Esophagus (tissue), 2 donors: ENCODE results near the gene CRYL1. TPM values are rescaled to one million over a fixed set of nuclear protein-coding genes. Genes with fewer than 3 reads are reported as not detected.

Experiments used
- H3K27ac ChIP-seq, 2 donors: one replicate each; pipeline ENCODE4 v1.5.1; 2013; ENCODE audit warnings: low read depth in 2 of 2, mild to moderate bottlenecking in 2 of 2, inconsistent platforms in 1 of 2, low read length in 1 of 2, moderate library complexity in 1 of 2
- H3K27me3 ChIP-seq, 2 donors: one replicate each; pipeline ENCODE4 v1.6.1; 2013; ENCODE audit warnings: low read length in 2 of 2, control low read depth in 1 of 2, mild to moderate bottlenecking in 1 of 2; ENCODE audit not compliant: insufficient read depth in 2 of 2, control insufficient read depth in 1 of 2
- H3K36me3 ChIP-seq, 2 donors: one replicate each; pipeline ENCODE4 v1.6.1; 2013; ENCODE audit warnings: low read length in 1 of 2; ENCODE audit not compliant: control insufficient read depth in 2 of 2, insufficient read depth in 2 of 2
- H3K4me1 ChIP-seq, 2 donors: one replicate each; pipeline ENCODE4 v1.6.1; 2013; ENCODE audit warnings: low read length in 1 of 2; ENCODE audit not compliant: control insufficient read depth in 2 of 2, insufficient read depth in 2 of 2
- H3K4me3 ChIP-seq, 2 donors: one replicate each; pipeline ENCODE4 v1.5.1; 2013; ENCODE audit warnings: low read length in 2 of 2, mild to moderate bottlenecking in 2 of 2, low read depth in 1 of 2, moderate library complexity in 1 of 2
- H3K9me3 ChIP-seq, 2 donors: one replicate each; pipeline ENCODE4 v1.6.1; 2013; ENCODE audit warnings: mild to moderate bottlenecking in 2 of 2, low read depth in 1 of 2, low read length in 1 of 2, moderate library complexity in 1 of 2; ENCODE audit not compliant: control insufficient read depth in 2 of 2, insufficient read depth in 1 of 2
- WGBS, 2 donors: extraction: QIAGEN DNeasy Blood & Tissue Kit; methylation state at CpG; one replicate each; pipeline ENCODE4 v1.1.7; 2013; 5-methylcytosine and 5-hydroxymethylcytosine counted together
- polyA plus RNA-seq, 2 donors: library from polyadenylated mRNA; stranded (reverse); fragments of 200-250 nt; gene quantifications; one replicate each; pipeline ENCODE4 v1.2.3, GENCODE V29; 2013
- donor health status: healthy with polysubstance abuse.
- donor health status: Bipolar disorder and iron deficiency.

Gene CRYL1
- polyA plus RNA-seq, 2 donors, result 12.6 to 21.6 TPM

- Histone ChIP-seq H3K27me3 (no peaks in the 10 kb centered on the region), H3K9me3 (no peaks in the 10 kb centered on the region), H3K4me1 (peaks cover 5 to 27% of the 10 kb centered on the region in 2 donors), H3K36me3 (peaks cover 0 to 2% of the 10 kb centered on the region in 2 donors), H3K27ac (peak overlapping the region in 1 of 2 donors; percentile 77), H3K4me3 (no peak overlapping the region)
- 49 to 70% methylated on average over 7 of the region's 7 CpGs for WGBS, 2 donors
Observed at GRCh38 chr13:20425819-20426219, 99.8 kb downstream of the CRYL1 start.

- Histone ChIP-seq H3K4me3 (no peak overlapping the region), H3K27me3 (no peaks in the 10 kb centered on the region), H3K27ac (no peak overlapping the region), H3K36me3 (peaks cover 0 to 2% of the 10 kb centered on the region in 2 donors), H3K4me1 (peaks cover 5 to 24% of the 10 kb centered on the region in 2 donors), H3K9me3 (no peaks in the 10 kb centered on the region)
- WGBS, 2 donors, result 65 to 77% methylated on average over 12 of the region's 12 CpGs
Observed at GRCh38 chr13:20424949-20425348, 100.7 kb downstream of the CRYL1 start.

- peaks cover 0 to 1% of the 10 kb centered on the region in 2 donors for H3K36me3 ChIP-seq
- no peak overlapping the region for H3K4me3 ChIP-seq
- 76 to 82% methylated on average over 8 of the region's 8 CpGs for WGBS, 2 donors
- no peak overlapping the region for H3K27ac ChIP-seq
- H3K4me1 ChIP-seq, result peaks cover 4 to 20% of the 10 kb centered on the region in 2 donors
- no peaks in the 10 kb centered on the region for H3K9me3 ChIP-seq
- H3K27me3 ChIP-seq, result no peaks in the 10 kb centered on the region
Observed at GRCh38 chr13:20424559-20424852, 101.2 kb downstream of the CRYL1 start.

GRCh38 chr13:20422362-20422761, 103.3 kb downstream of the CRYL1 start:
- WGBS, 2 donors, result 62 to 73% methylated on average over 4 of the region's 4 CpGs
- Histone ChIP-seq H3K36me3 (no peaks in the 10 kb centered on the region), H3K9me3 (no peaks in the 10 kb centered on the region), H3K27me3 (no peaks in the 10 kb centered on the region), H3K27ac (no peak overlapping the region), H3K4me1 (peaks cover 0 to 13% of the 10 kb centered on the region in 2 donors), H3K4me3 (no peak overlapping the region)

- Histone ChIP-seq H3K9me3 (no peaks in the 10 kb centered on the region), H3K4me1 (peaks cover 2 to 11% of the 10 kb centered on the region in 2 donors), H3K36me3 (no peaks in the 10 kb centered on the region), H3K27ac (no peak overlapping the region), H3K4me3 (no peak overlapping the region), H3K27me3 (no peaks in the 10 kb centered on the region)
- 87 to 92% methylated on average over 6 of the region's 6 CpGs for WGBS, 2 donors
Observed at GRCh38 chr13:20420938-20421337, 104.7 kb downstream of the CRYL1 start.

DNA sequence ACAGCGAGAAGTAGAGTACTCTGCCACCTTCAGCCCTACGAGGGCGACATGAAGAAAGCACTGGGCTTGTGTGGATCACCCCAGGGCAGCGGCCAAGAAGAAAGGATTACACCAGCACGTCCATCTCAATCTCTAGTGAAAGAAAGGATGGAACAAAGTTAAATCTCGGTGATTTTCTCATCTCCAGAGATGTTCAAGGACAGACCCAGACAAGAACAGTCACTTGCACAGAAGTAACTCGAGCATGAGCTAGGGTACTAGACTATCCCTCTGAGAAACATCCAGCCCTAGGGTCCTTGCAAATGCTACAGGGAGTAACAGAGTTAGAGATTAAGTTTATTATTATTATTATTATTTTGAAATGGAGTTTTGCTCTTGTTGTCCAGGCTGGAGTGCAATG, 106.7 kb downstream of the CRYL1 start:
- WGBS, 2 donors, result 95% methylated on average over 7 of the region's 7 CpGs
- peaks cover 2 to 12% of the 10 kb centered on the region in 2 donors for H3K4me1 ChIP-seq

DNA sequence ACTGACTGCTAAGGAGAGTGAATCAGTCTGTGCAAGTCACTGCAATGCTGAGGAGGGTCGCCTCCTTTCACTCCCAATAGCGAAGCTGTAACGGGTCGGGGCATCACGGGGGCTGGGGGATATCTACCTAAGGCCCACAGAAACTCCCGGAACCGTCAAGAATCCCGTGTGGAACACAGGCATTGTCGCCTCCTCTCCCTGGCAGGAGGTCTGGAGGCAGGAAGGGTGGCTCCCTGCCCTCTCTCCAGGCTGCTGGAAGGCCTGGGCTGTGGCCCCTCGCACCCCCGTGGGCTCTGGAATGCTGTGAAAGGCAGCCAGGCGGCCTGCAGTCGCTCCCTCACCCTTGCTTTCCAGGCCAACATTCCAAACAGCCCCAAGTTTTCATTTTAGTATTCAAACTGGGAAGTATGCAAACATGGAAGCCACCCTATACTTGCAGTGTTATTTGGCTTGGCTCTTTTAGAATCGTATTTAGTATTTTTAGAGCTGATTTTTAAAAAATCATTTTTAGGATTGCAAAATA, 109.4 kb downstream of the CRYL1 start:
- Histone ChIP-seq H3K9me3 (no peaks in the 10 kb centered on the region), H3K27me3 (no peaks in the 10 kb centered on the region), H3K4me1 (peaks cover 2 to 12% of the 10 kb centered on the region in 2 donors), H3K27ac (no peak overlapping the region), H3K4me3 (no peak overlapping the region), H3K36me3 (no peaks in the 10 kb centered on the region)
- WGBS, 2 donors, result 74 to 82% methylated on average over 14 of the region's 14 CpGs

More for the DNA sequence above, 106.7 kb downstream of the CRYL1 start:
- Histone ChIP-seq H3K36me3 (no peaks in the 10 kb centered on the region), H3K4me3 (no peak overlapping the region), H3K27me3 (no peaks in the 10 kb centered on the region), H3K9me3 (no peaks in the 10 kb centered on the region), H3K27ac (peak overlapping the region; percentile 79 to 90)

DNA sequence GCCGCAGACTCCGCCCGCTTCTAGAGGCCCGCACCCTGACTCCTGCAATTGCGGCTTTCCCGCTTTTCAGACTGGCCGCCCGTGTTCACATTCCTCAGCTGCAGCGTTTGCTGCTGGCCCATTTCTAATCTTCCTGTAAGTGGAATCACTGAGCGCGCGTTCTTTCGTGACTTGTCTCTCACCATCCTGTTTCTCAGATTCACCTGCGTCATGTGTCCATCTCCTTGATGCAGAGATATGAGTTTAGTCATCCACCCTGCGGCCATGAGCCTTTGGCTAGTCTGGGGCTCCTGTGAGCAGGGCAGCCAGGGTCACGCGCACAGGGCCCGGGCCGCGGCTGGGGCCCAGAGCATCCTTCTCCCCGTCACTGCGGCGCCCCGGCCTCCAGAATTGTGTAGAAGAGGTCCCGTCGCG, 110.0 kb downstream of the CRYL1 start:
- no peaks in the 10 kb centered on the region for H3K9me3 ChIP-seq
- no peaks in the 10 kb centered on the region for H3K36me3 ChIP-seq
- 94 to 96% methylated on average over 27 of the region's 27 CpGs for WGBS, 2 donors
- H3K27me3 ChIP-seq, result no peaks in the 10 kb centered on the region
- H3K4me3 ChIP-seq, result no peak overlapping the region
- no peak overlapping the region for H3K27ac ChIP-seq
- H3K4me1 ChIP-seq, result peaks cover 2 to 12% of the 10 kb centered on the region in 2 donors

GRCh38 chr13:20415306-20415679, 110.4 kb downstream of the CRYL1 start:
- H3K27ac ChIP-seq, result peak overlapping the region; percentile 78
- no peaks in the 10 kb centered on the region for H3K36me3 ChIP-seq
- H3K4me3 ChIP-seq, result no peak overlapping the region
- H3K4me1 ChIP-seq, result peaks cover 2 to 12% of the 10 kb centered on the region in 2 donors
- no peaks in the 10 kb centered on the region for H3K27me3 ChIP-seq
- 74 to 84% methylated on average over 31 of the region's 31 CpGs for WGBS, 2 donors
- no peaks in the 10 kb centered on the region for H3K9me3 ChIP-seq

DNA sequence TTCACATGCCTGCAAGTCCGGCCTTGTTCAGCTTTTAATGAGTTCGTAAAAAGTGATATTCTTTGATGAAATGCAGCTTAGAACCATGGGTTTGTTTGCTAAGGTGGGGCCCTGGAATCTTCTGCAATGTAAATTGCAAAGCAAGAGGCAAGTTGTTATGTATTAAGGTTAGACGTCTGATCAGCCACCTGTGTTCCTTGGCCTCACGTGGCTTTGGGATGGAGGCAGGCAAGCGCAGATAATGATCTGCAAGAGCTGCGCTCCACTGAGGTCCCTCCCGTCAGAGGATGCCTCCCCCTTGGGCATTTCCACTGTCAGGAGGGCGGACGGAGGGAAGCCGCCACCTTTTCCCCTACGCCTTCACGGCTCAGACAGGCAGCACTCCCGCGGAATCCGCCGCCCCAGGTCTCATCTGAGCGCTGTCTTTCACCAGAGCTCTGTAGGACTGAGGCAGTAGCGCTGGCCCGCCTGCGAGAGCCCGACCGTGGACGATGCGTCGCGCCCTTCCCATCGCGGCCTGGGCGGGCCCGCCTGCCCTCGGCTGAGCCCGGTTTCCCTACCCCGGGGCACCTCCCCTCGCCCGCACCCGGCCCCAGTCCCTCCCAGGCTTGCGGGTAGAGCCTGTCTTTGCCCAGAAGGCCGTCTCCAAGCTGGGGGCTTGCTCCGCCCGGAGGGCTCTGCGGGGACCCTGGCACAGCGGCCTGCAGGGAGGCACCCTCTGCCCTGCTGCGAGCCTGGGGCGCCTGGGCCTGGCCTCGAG, 110.9 kb downstream of the CRYL1 start:
- peaks cover 2 to 12% of the 10 kb centered on the region in 2 donors for H3K4me1 ChIP-seq
- no peak overlapping the region for H3K4me3 ChIP-seq
- no peaks in the 10 kb centered on the region for H3K27me3 ChIP-seq
- H3K9me3 ChIP-seq, result no peaks in the 10 kb centered on the region
- peak overlapping the region; percentile 78 for H3K27ac ChIP-seq
- 39 to 46% methylated on average over 45 of the region's 45 CpGs for WGBS, 2 donors
- no peaks in the 10 kb centered on the region for H3K36me3 ChIP-seq
